HepG2 (cell line): ENCODE measurements around the gene JUND. TPM values are rescaled to one million over a fixed set of nuclear protein-coding genes. Genes with fewer than 3 reads are reported as not detected.
A peak's percentile ranks its signal among the peaks of the same experiment; 100 is the strongest.

Experiments
- GATA4 ChIP-seq: sonication (generic); IDR thresholded peaks from 2 replicates; pipeline ENCODE4 v1.6.1; 2016; ENCODE audit warnings: antibody characterized with exemption, low read depth, borderline replicate concordance
- GTF2F1 ChIP-seq: fragments of 150-350 bp; IDR thresholded peaks from 2 replicates; pipeline ENCODE4 v1.6.1; 2014; ENCODE audit warnings: low read length
- KLF9 ChIP-seq: IDR thresholded peaks from 2 replicates; pipeline ENCODE4 v1.6.1; 2016; ENCODE audit warnings: low read depth
- MTA1 ChIP-seq: sonication (generic); formaldehyde crosslinking; IDR thresholded peaks from 2 replicates; pipeline ENCODE4 v1.4.0; 2020; ENCODE audit warnings: missing genetic modification reagents, mild to moderate bottlenecking, borderline replicate concordance
- REXO4 ChIP-seq: sonication (generic); formaldehyde crosslinking; IDR thresholded peaks from 2 replicates; pipeline ENCODE4 v1.8.0; 2022; ENCODE audit warnings: missing genetic modification reagents, mild to moderate bottlenecking, borderline replicate concordance
- TCF12 ChIP-seq, 2 experiments: fragments of 450-650 bp in 1 of 2; sonication (generic) in 1 of 2; formaldehyde crosslinking in 1 of 2; IDR thresholded peaks; 2 replicates each; pipeline versions ENCODE4 v1.6.1 to v1.8.0; 2017 to 2022; ENCODE audit warnings: antibody characterized with exemption in 1 of 2, mild to moderate bottlenecking in 1 of 2, missing genetic modification reagents in 1 of 2, moderate library complexity in 1 of 2
- THYN1 ChIP-seq: sonication (generic); formaldehyde crosslinking; IDR thresholded peaks from 2 replicates; pipeline ENCODE4 v1.8.1; 2023; ENCODE audit warnings: low read depth, mild to moderate bottlenecking, moderate library complexity, missing genetic modification reagents, borderline replicate concordance
- YEATS4 ChIP-seq: sonication (generic); formaldehyde crosslinking; IDR thresholded peaks from 2 replicates; pipeline ENCODE4 v1.4.0; 2020; ENCODE audit warnings: missing genetic modification reagents, borderline replicate concordance
- ZBTB42 ChIP-seq: sonication (generic); formaldehyde crosslinking; IDR thresholded peaks from 2 replicates; pipeline ENCODE4 v1.5.0; 2020; ENCODE audit warnings: mild to moderate bottlenecking, missing genetic modification reagents
- ZFY ChIP-seq: sonication (generic); formaldehyde crosslinking; IDR thresholded peaks from 2 replicates; pipeline ENCODE4 v1.4.0; 2020; ENCODE audit warnings: missing genetic modification reagents
- ZNF160 ChIP-seq: sonication (generic); formaldehyde crosslinking; IDR thresholded peaks from 2 replicates; pipeline ENCODE4 v1.8.0; 2022; ENCODE audit warnings: mild to moderate bottlenecking, inconsistent platforms, missing genetic modification reagents
- ZNF3 ChIP-seq: IDR thresholded peaks from 2 replicates; pipeline ENCODE4 v1.7.0; 2017; ENCODE audit warnings: inconsistent platforms
- ZNF616 ChIP-seq: sonication (generic); formaldehyde crosslinking; IDR thresholded peaks from 2 replicates; pipeline ENCODE4 v1.5.0; 2020; ENCODE audit warnings: low read depth, mild to moderate bottlenecking, missing genetic modification reagents
- ZNF883 ChIP-seq: sonication (generic); formaldehyde crosslinking; IDR thresholded peaks from 2 replicates; pipeline ENCODE4 v1.5.1; 2020; ENCODE audit warnings: mild to moderate bottlenecking, missing genetic modification reagents; ENCODE audit errors: not compliant biosample characterization
- polyA plus RNA-seq, 8 experiments: library from polyadenylated mRNA; depleted of rRNA in 3 of 8; stranded (reverse) in 7 of 8; unstranded in 1 of 8; fragments of >200 nt; fragmentation: Illumina TruSeq in 4 of 8; extraction: Trizol in 4 of 8; gene quantifications; 2 replicates each; pipeline versions ENCODE4 v1.2.1 to v1.2.3, GENCODE V29; 2011 to 2016; ENCODE audit warnings: low read depth in 4 of 8, missing spikeins in 1 of 8, mixed read lengths in 1 of 8; ENCODE audit not compliant: insufficient read depth in 1 of 8
- total RNA-seq, 5 experiments: library from RNA; depleted of rRNA; stranded (reverse); fragments of >200 nt; fragmentation: Illumina TruSeq; extraction: Trizol; gene quantifications; 2 replicates each; pipeline ENCODE4 v1.2.3, GENCODE V29; 2016; ENCODE audit warnings: low read depth in 1 of 5
- TF ChIP-seq, protein P1 (sequence below): sonication (generic); formaldehyde crosslinking; IDR thresholded peaks from 2 replicates; pipeline ENCODE4 v1.4.0; 2020; ENCODE audit warnings: missing genetic modification reagents, mild to moderate bottlenecking, borderline replicate concordance
- TF ChIP-seq, protein P2 (sequence below): sonication (generic); formaldehyde crosslinking; IDR thresholded peaks from 2 replicates; pipeline ENCODE4 v1.4.0; 2020; ENCODE audit warnings: missing genetic modification reagents, mild to moderate bottlenecking, borderline replicate concordance
- TF ChIP-seq, protein P3 (sequence below): sonication (generic); formaldehyde crosslinking; IDR thresholded peaks from 2 replicates; pipeline ENCODE4 v1.9.0; 2022; ENCODE audit warnings: missing genetic modification reagents, mild to moderate bottlenecking, borderline replicate concordance
- TF ChIP-seq, protein P4 (sequence below): sonication (generic); formaldehyde crosslinking; IDR thresholded peaks from 2 replicates; pipeline ENCODE4 v1.4.0; 2020; ENCODE audit warnings: missing genetic modification reagents
- TF ChIP-seq, protein P5 (sequence below): sonication (generic); formaldehyde crosslinking; IDR thresholded peaks from 2 replicates; pipeline ENCODE4 v1.4.0; 2020; ENCODE audit warnings: mild to moderate bottlenecking, missing genetic modification reagents

JUND gene
- total and polyA plus RNA-seq, 2 of the 13 experiments (the other 11 are each of a cell fraction or from before 2014, with no cell fraction given) = 41.2 to 59.8 TPM

DNA sequence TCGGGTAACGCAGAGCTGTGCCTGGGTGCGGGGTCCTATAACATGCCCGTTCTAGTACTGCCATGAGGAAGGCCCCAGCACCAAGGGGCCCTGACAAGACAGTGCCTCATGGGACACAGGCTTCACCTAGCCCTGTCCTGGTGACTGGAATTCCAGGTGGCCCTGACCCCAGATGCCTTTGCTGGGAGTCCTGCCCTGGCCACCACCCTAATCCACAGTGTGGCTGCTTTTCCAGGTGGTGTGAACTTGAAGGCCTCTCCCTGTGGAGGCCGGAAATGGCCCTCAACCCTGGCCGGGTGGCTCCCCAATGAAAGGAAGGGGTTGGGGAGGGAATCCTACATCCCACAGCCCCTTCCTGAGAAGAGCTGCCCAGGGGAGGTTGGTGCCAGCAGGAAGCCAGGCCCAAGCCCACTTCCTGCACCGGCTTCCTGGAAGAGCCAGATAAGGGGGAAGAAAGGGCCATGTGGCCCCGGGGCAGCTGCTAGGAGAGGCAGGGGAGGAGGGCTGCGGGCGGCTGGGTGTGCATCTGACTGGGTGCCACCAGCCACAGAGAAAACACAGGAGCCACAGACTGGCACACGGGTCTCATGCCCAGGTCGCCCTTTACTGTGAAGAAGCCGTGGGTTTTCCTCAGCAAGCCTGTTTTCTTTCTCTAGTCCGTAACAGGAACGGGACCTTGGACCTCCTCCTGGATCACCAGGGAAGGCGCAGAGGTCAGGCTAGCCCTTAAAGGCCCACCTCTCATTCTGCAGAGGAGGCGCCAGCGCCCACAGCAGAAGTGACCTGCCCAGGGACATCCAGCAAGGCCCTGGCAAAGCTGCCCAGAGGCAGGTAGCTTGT lies 36.8 kb upstream of the JUND start (continued):
- TF ChIP-seq, protein P1, sequence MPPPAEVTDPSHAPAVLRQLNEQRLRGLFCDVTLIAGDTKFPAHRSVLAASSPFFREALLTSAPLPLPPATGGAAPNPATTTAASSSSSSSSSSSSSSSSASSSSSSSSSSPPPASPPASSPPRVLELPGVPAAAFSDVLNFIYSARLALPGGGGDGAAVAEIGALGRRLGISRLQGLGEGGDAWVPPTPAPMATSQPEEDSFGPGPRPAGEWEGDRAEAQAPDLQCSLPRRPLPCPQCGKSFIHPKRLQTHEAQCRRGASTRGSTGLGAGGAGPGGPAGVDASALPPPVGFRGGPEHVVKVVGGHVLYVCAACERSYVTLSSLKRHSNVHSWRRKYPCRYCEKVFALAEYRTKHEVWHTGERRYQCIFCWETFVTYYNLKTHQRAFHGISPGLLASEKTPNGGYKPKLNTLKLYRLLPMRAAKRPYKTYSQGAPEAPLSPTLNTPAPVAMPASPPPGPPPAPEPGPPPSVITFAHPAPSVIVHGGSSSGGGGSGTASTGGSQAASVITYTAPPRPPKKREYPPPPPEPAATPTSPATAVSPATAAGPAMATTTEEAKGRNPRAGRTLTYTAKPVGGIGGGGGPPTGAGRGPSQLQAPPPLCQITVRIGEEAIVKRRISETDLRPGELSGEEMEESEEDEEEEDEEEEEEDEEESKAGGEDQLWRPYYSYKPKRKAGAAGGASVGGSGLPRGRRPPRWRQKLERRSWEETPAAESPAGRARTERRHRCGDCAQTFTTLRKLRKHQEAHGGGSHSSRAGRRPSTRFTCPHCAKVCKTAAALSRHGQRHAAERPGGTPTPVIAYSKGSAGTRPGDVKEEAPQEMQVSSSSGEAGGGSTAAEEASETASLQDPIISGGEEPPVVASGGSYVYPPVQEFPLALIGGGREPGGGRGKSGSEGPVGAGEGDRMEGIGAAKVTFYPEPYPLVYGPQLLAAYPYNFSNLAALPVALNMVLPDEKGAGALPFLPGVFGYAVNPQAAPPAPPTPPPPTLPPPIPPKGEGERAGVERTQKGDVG (CRISPR knock-in tag) = no peak; the same call in none of the 2 replicates
- no peak for TF ChIP-seq ZNF616 (CRISPR knock-in tag)
- TF ChIP-seq REXO4 = no peak
- TF ChIP-seq, protein P2, sequence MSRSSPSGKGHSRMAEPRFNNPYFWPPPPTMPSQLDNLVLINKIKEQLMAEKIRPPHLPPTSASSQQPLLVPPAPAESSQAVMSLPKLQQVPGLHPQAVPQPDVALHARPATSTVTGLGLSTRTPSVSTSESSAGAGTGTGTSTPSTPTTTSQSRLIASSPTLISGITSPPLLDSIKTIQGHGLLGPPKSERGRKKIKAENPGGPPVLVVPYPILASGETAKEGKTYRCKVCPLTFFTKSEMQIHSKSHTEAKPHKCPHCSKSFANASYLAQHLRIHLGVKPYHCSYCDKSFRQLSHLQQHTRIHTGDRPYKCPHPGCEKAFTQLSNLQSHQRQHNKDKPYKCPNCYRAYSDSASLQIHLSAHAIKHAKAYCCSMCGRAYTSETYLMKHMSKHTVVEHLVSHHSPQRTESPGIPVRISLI = 0 out of 2 replicates have a peak, but pooled peaks have one; percentile 14
- TF ChIP-seq, protein P3, sequence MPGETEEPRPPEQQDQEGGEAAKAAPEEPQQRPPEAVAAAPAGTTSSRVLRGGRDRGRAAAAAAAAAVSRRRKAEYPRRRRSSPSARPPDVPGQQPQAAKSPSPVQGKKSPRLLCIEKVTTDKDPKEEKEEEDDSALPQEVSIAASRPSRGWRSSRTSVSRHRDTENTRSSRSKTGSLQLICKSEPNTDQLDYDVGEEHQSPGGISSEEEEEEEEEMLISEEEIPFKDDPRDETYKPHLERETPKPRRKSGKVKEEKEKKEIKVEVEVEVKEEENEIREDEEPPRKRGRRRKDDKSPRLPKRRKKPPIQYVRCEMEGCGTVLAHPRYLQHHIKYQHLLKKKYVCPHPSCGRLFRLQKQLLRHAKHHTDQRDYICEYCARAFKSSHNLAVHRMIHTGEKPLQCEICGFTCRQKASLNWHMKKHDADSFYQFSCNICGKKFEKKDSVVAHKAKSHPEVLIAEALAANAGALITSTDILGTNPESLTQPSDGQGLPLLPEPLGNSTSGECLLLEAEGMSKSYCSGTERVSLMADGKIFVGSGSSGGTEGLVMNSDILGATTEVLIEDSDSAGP (CRISPR knock-in tag) = peak; percentile 96
- no peak for TF ChIP-seq ZNF160 (CRISPR knock-in tag)
- no peak for TF ChIP-seq TCF12 (IDR thresholded peaks at IDR 0.05)
- 0 out of 2 replicates have a peak, but pooled peaks have one; percentile 26 for TF ChIP-seq TCF12 (CRISPR knock-in tag; IDR thresholded peaks at IDR 0.05)
- TF ChIP-seq YEATS4 (CRISPR knock-in tag) = peak; percentile 29; the same call in 1 of the 2 replicates
- no peak for TF ChIP-seq GTF2F1
- no peak for TF ChIP-seq ZNF3 (CRISPR knock-in tag)
- TF ChIP-seq ZBTB42 (CRISPR knock-in tag) = no peak
- TF ChIP-seq KLF9 = 0 out of 2 replicates have a peak, but pooled peaks have one; percentile 31
- no peak for TF ChIP-seq ZNF883 (CRISPR knock-in tag)
- peak; percentile 85; the same call in 1 of the 2 replicates for TF ChIP-seq MTA1 (CRISPR knock-in tag)
- TF ChIP-seq, protein P4, sequence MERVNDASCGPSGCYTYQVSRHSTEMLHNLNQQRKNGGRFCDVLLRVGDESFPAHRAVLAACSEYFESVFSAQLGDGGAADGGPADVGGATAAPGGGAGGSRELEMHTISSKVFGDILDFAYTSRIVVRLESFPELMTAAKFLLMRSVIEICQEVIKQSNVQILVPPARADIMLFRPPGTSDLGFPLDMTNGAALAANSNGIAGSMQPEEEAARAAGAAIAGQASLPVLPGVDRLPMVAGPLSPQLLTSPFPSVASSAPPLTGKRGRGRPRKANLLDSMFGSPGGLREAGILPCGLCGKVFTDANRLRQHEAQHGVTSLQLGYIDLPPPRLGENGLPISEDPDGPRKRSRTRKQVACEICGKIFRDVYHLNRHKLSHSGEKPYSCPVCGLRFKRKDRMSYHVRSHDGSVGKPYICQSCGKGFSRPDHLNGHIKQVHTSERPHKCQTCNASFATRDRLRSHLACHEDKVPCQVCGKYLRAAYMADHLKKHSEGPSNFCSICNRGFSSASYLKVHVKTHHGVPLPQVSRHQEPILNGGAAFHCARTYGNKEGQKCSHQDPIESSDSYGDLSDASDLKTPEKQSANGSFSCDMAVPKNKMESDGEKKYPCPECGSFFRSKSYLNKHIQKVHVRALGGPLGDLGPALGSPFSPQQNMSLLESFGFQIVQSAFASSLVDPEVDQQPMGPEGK (CRISPR knock-in tag) = peak; percentile 80
- no peak for TF ChIP-seq THYN1
- peak; percentile 72 for TF ChIP-seq ZFY (CRISPR knock-in tag)
- TF ChIP-seq, protein P5, sequence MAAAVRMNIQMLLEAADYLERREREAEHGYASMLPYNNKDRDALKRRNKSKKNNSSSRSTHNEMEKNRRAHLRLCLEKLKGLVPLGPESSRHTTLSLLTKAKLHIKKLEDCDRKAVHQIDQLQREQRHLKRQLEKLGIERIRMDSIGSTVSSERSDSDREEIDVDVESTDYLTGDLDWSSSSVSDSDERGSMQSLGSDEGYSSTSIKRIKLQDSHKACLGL (CRISPR knock-in tag) = no peak
- TF ChIP-seq GATA4 = no peak
